Sigmoid colon (tissue), 4 donors: ENCODE measurements around the gene SULF2.

ENCODE experiments used
- CTCF ChIP-seq, 4 experiments: fragments of 450-650 bp in 3 of 4; fragments of 200-600 bp in 1 of 4; IDR thresholded peaks; one replicate each; pipeline ENCODE4 v1.5.1; 2016 to 2019; ENCODE audit warnings: antibody characterized with exemption in 4 of 4, mild to moderate bottlenecking in 3 of 4, moderate library complexity in 2 of 4
- POLR2A ChIP-seq, 2 donors: fragments of 450-650 bp; IDR thresholded peaks; one replicate each; pipeline ENCODE4 v1.6.1; 2016; ENCODE audit warnings: antibody characterized with exemption in 2 of 2, mild to moderate bottlenecking in 2 of 2, moderate library complexity in 2 of 2
- POLR2AphosphoS5 ChIP-seq, 4 donors: sonication (generic); formaldehyde crosslinking; IDR thresholded peaks; one replicate each; pipeline ENCODE4 v1.6.1; 2017; ENCODE audit warnings: antibody characterized with exemption in 4 of 4

DNA sequence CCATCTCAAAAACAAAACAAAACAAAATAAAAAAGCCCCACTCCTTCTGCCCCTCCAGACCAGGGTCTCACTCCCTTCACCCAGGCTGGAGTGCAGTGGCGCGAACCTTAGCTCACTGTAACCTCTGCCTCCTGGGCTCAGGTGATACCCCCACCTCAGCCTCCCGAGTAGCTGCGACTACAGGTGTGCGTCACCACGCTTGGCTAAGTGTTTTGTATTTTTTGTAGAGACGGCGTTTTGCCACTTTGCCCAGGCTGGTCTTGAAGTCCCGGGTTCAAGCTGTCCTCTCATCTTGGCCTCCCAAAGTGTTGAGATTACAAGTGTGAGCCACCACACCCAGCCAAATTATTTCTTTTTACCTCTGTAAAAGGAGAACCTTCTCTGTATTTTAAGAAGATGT lies 173.5 kb downstream of the SULF2 start:
- TF ChIP-seq POLR2A (IDR thresholded peaks at IDR 0.05) (no peak), CTCF (IDR thresholded peaks at IDR 0.05) (no peak), POLR2AphosphoS5 (IDR thresholded peaks at IDR 0.05) (no peak)
